C4-2B (cell line): ENCODE results near the gene TTI1.

Source experiments
- H3K27ac ChIP-seq: fragments of 450-650 bp; 2 replicates; pipeline ENCODE4 v1.5.1; 2017
- CTCF ChIP-seq: fragments of 450-650 bp; conservative IDR thresholded peaks from 2 replicates; pipeline ENCODE4 v1.5.1; 2017; ENCODE audit warnings: mild to moderate bottlenecking
- ZFX ChIP-seq: fragments of 450-650 bp; IDR thresholded peaks from 2 replicates; pipeline ENCODE4 v1.6.1; 2017

TTI1 gene

GRCh38 chr20:38062890-38063289, 29.6 kb upstream of the TTI1 start:
- H3K27ac ChIP-seq = no peak overlapping the region
- TF ChIP-seq ZFX (no peak), CTCF (no peak)

- no peak for TF ChIP-seq CTCF
- TF ChIP-seq ZFX = no peak
- H3K27ac ChIP-seq = no peak overlapping the region
Measured at GRCh38 chr20:38061109-38061508, 27.9 kb upstream of the TTI1 start.

- H3K27ac ChIP-seq = no peak overlapping the region
- TF ChIP-seq CTCF = no peak
- no peak for TF ChIP-seq ZFX
Measured at GRCh38 chr20:38060536-38060935, 27.3 kb upstream of the TTI1 start.

- TF ChIP-seq CTCF = no peak
- no peak overlapping the region for H3K27ac ChIP-seq
Measured at GRCh38 chr20:38059832-38060231, 26.6 kb upstream of the TTI1 start.

GRCh38 chr20:38057351-38057972, 24.2 kb upstream of the TTI1 start:
- no peak overlapping the region for H3K27ac ChIP-seq
- no peak for TF ChIP-seq ZFX
- TF ChIP-seq CTCF = peak; percentile 95

- TF ChIP-seq CTCF = no peak
- TF ChIP-seq ZFX = no peak
- no peak overlapping the region for H3K27ac ChIP-seq
Measured at GRCh38 chr20:38055848-38056247, 22.6 kb upstream of the TTI1 start.

- no peak overlapping the region for H3K27ac ChIP-seq
Measured at GRCh38 chr20:38055294-38055693, 22.0 kb upstream of the TTI1 start.

More at GRCh38 chr20:38055294-38055693, 22.0 kb upstream of the TTI1 start:
- TF ChIP-seq ZFX (no peak), CTCF (no peak)
